ENCODE results near the gene CA5A. TPM values are rescaled to one million over a fixed set of nuclear protein-coding genes. Genes with fewer than 3 reads are reported as not detected.

Gene CA5A
- total and polyA plus RNA-seq, 9 of the 15 experiments (the other 6 are each of a cell fraction or from before 2014, with no cell fraction given) = not detected

DNA sequence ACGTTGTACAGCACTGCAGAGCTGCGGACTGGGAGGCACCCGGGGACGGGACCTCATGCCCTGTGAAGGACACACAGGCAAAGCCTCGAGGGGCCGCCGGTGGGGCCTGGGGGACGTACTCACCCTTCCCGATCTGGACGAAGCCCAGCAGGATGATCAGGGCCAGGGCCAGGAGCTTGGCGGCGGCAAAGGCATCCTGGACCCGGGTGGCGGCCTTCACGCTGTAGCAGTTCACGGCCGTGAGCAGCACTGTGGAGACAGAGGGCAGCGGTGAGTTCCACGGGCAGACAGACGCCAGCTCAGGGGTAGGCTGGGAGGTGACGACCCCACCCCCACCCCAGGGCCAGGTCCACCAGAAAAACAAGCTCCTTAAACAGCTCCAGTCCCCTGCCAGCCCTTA, 84.7 kb downstream of the CA5A start:
- intact Hi-C loops (cut with micrococcal nuclease) = loop anchor here (2.0 kb wide), 1 partner anchor 19 kb away; no protein-coding TSS in a partner anchor
- no peak for TF ChIP-seq MTA2 (IDR thresholded peaks at IDR 0.05; ENCODE audit: low read depth)
- TF ChIP-seq NR1H2 (CRISPR knock-in tag; IDR thresholded peaks at IDR 0.05) = no peak
- TF ChIP-seq TFAP4 (CRISPR knock-in tag; IDR thresholded peaks at IDR 0.05; ENCODE audit: borderline replicate concordance) = 0 out of 2 replicates have a peak, but pooled peaks have one; percentile 4
- TF ChIP-seq, protein P1, sequence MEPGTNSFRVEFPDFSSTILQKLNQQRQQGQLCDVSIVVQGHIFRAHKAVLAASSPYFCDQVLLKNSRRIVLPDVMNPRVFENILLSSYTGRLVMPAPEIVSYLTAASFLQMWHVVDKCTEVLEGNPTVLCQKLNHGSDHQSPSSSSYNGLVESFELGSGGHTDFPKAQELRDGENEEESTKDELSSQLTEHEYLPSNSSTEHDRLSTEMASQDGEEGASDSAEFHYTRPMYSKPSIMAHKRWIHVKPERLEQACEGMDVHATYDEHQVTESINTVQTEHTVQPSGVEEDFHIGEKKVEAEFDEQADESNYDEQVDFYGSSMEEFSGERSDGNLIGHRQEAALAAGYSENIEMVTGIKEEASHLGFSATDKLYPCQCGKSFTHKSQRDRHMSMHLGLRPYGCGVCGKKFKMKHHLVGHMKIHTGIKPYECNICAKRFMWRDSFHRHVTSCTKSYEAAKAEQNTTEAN (CRISPR knock-in tag; IDR thresholded peaks at IDR 0.05) = no peak
- TF ChIP-seq, protein P2, sequence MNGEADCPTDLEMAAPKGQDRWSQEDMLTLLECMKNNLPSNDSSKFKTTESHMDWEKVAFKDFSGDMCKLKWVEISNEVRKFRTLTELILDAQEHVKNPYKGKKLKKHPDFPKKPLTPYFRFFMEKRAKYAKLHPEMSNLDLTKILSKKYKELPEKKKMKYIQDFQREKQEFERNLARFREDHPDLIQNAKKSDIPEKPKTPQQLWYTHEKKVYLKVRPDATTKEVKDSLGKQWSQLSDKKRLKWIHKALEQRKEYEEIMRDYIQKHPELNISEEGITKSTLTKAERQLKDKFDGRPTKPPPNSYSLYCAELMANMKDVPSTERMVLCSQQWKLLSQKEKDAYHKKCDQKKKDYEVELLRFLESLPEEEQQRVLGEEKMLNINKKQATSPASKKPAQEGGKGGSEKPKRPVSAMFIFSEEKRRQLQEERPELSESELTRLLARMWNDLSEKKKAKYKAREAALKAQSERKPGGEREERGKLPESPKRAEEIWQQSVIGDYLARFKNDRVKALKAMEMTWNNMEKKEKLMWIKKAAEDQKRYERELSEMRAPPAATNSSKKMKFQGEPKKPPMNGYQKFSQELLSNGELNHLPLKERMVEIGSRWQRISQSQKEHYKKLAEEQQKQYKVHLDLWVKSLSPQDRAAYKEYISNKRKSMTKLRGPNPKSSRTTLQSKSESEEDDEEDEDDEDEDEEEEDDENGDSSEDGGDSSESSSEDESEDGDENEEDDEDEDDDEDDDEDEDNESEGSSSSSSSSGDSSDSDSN (IDR thresholded peaks at IDR 0.05; ENCODE audit: borderline replicate concordance in 1 of 2, low read depth in 2 of 2, low read length in 2 of 2) = no peak
- TF ChIP-seq ASH1L (IDR thresholded peaks at IDR 0.05; ENCODE audit: borderline replicate concordance, low read depth, partially characterized antibody) = no peak
- TF ChIP-seq SOX6 (IDR thresholded peaks at IDR 0.05) = no peak
- no peak for TF ChIP-seq EZH2 (IDR thresholded peaks at IDR 0.05; ENCODE audit: borderline replicate concordance, low read depth, low read length)
- no peak for TF ChIP-seq JUND (IDR thresholded peaks at IDR 0.05; ENCODE audit: borderline replicate concordance, low read depth, low read length)
- no peak for TF ChIP-seq JUND (tag; IDR thresholded peaks at IDR 0.05; ENCODE audit: borderline replicate concordance, low read depth, low read length)
- TF ChIP-seq, protein P3, sequence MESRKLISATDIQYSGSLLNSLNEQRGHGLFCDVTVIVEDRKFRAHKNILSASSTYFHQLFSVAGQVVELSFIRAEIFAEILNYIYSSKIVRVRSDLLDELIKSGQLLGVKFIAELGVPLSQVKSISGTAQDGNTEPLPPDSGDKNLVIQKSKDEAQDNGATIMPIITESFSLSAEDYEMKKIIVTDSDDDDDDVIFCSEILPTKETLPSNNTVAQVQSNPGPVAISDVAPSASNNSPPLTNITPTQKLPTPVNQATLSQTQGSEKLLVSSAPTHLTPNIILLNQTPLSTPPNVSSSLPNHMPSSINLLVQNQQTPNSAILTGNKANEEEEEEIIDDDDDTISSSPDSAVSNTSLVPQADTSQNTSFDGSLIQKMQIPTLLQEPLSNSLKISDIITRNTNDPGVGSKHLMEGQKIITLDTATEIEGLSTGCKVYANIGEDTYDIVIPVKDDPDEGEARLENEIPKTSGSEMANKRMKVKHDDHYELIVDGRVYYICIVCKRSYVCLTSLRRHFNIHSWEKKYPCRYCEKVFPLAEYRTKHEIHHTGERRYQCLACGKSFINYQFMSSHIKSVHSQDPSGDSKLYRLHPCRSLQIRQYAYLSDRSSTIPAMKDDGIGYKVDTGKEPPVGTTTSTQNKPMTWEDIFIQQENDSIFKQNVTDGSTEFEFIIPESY (CRISPR knock-in tag; IDR thresholded peaks at IDR 0.05) = peak; percentile 88
- no peak for TF ChIP-seq NFIX (CRISPR knock-in tag; IDR thresholded peaks at IDR 0.05; ENCODE audit: low read depth)
- TF ChIP-seq, protein P4, sequence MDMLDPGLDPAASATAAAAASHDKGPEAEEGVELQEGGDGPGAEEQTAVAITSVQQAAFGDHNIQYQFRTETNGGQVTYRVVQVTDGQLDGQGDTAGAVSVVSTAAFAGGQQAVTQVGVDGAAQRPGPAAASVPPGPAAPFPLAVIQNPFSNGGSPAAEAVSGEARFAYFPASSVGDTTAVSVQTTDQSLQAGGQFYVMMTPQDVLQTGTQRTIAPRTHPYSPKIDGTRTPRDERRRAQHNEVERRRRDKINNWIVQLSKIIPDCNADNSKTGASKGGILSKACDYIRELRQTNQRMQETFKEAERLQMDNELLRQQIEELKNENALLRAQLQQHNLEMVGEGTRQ (CRISPR knock-in tag; IDR thresholded peaks at IDR 0.05) = no peak
- peak; percentile 57 for TF ChIP-seq RBFOX2 (IDR thresholded peaks at IDR 0.05; ENCODE audit: low read depth, low read length)
- TF ChIP-seq POLR2G (IDR thresholded peaks at IDR 0.05; ENCODE audit: low read depth, low read length) = peak; percentile 69

More for the DNA sequence above, 84.7 kb downstream of the CA5A start:
- BruUV-seq (replicated peaks) = no TSS peak
- CTCF ChIA-PET (ENCODE audit: low intra/inter-chr PET ratio) = interaction anchor here (3.4 kb wide), 1 partner anchor 20 kb away, joined by 31 read pairs; no protein-coding TSS in a partner anchor
- POLR2A ChIA-PET = no interaction called here
- FAIRE-seq (no peak), DNase-seq (ENCODE audit: extremely low read depth in 1 of 4, low spot score in 3 of 4) (no peak), ATAC-seq (no peak)
- no peaks in the 10 kb centered on the region for H3K9me1 ChIP-seq (ENCODE audit: control insufficient read depth, insufficient read depth, low read length)
- H3K4me3 ChIP-seq = no peak overlapping the region
- peaks cover 88% of the 10 kb centered on the region for H3K36me3 ChIP-seq (ENCODE audit: control insufficient read depth, insufficient read depth, low read length)
- H3K4me2 ChIP-seq (ENCODE audit: insufficient read depth, low read length) = no peak overlapping the region
- H3K4me1 ChIP-seq (replicated peaks in 1 of 2; ENCODE audit: control insufficient read depth in 2 of 2, insufficient read depth in 2 of 2, low read length in 2 of 2) = peaks cover 40 to 86% of the 10 kb centered on the region in 2 experiments
- no peaks in the 10 kb centered on the region for H3K9me3 ChIP-seq (replicated peaks; ENCODE audit: control insufficient read depth, insufficient read depth, low read depth, low read length)
- peaks cover 37% of the 10 kb centered on the region for H4K20me1 ChIP-seq (replicated peaks; ENCODE audit: control insufficient read depth, insufficient read depth, low read length)
- in situ Hi-C loops (cut with MboI) = no loop called here
- H3K27ac ChIP-seq (ENCODE audit: extremely low read depth, low read depth, low read length) = peak overlapping the region; percentile 98; the same call in 1 of the 3 replicates
- peaks cover 98% of the 10 kb centered on the region for H3K79me2 ChIP-seq (ENCODE audit: control insufficient read depth, insufficient read depth, low read length)
- WGBS (ENCODE audit: insufficient coverage, low coverage, missing lambda C conversion rate) = 94% methylated on average over 21 of the region's 21 CpGs
- 0 out of 4 replicates have a peak overlapping the region, but pooled peaks of 1 of the 2 experiments have one; percentile 8 for H3K9ac ChIP-seq (ENCODE audit: insufficient read depth in 1 of 2, low read depth in 2 of 2, low read length in 2 of 2)
- no peak overlapping the region for H2AFZ ChIP-seq (ENCODE audit: low read depth, low read length)
- no peaks in the 10 kb centered on the region for H3K27me3 ChIP-seq (ENCODE audit: control insufficient read depth in 2 of 2, insufficient read depth in 2 of 2, low read length in 2 of 2)

Measured in K562 (cell line).